ENCODE measurements around the gene ACADL. TPM values are rescaled to one million over a fixed set of nuclear protein-coding genes. Genes with fewer than 3 reads are reported as not detected.

ACADL gene
- total RNA-seq (not detected), total RNA-seq (0 to 0.04 (median 0) reads per million in 29 experiments)
- total RNA-seq (2013), result not detected

- WGBS (ENCODE audit: insufficient coverage), result 3% methylated on average over 63 of the region's 69 CpGs
- POLR2A ChIA-PET, result no interaction called here
- peaks cover 10 to 23% of the 10 kb centered on the region in 2 experiments for H3K27me3 ChIP-seq (replicated peaks in 1 of 2; ENCODE audit: control insufficient read depth in 2 of 2, extremely low read depth in 1 of 2, insufficient read depth in 2 of 2, low read length in 1 of 2)
- ATAC-seq (replicated peaks in 1 of 4), result peak in 1 of 4 experiments; percentile 33
- Mint-ChIP-seq H3K27ac (no peak within 1 kb of the TSS), H3K27me3 (peaks cover 54 to 64% of the 10 kb centered on the region in 2 donors), H3K4me1 (peaks cover 4 to 7% (median 7%) of the 10 kb centered on the region in 3 donors), H3K9me3 (no peaks in the 10 kb centered on the region), H3K4me3 (peak within 1 kb of the TSS in 1 of 3 donors; percentile 47), H3K36me3 (no peaks in the 10 kb centered on the region)
- H3K36me3 ChIP-seq (ENCODE audit: control insufficient read depth in 2 of 2, extremely low read depth in 1 of 2, insufficient read depth in 1 of 2, low read length in 1 of 2), result no peaks in the 10 kb centered on the region
- H3K4me1 ChIP-seq (ENCODE audit: control insufficient read depth in 1 of 2, extremely low read depth in 1 of 2, insufficient read depth in 2 of 2, low read length in 2 of 2), result peaks cover 0 to 9% of the 10 kb centered on the region in 2 experiments
- peak within 1 kb of the TSS in 1 of 2 donors; percentile 29 for H3K4me3 ChIP-seq (ENCODE audit: control insufficient read depth in 1 of 2, extremely low read depth in 1 of 2, low read length in 1 of 2)
- DNase-seq, result no peak
- CTCF ChIA-PET, result no interaction called here
- H3K9me3 ChIP-seq, result no peaks in the 10 kb centered on the region
- no peak within 1 kb of the TSS for H3K27ac ChIP-seq (ENCODE audit: low read length)
These were observed at the start of gene ACADL for GRCh38 chr2:210224941-210225672. Gene ACADL (minus strand): TSS chr2:210225447. CDS start chr2:210225263, 184 bp downstream.

DNA sequence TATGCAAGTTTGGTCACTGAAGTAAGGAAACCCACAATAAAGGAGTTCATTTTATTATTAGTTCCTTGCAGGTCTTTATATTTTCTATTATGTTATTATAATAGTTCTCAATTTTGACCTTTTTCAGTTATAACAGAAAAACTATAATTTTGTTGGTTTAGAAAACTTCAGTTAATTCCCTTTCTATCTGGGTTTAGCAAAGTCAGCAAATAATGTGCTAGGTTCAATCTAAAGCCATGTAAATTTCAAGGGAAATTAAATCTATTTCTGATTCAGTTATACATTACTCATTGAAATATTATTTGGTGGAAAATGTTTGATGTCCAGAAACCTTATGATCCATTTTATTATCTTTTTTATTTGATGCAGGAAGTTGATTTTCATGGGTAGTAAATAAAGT, 46.1 kb upstream of the ACADL start:
- H3K36me3 Mint-ChIP-seq, result no peaks in the 10 kb centered on the region
- H3K4me1 Mint-ChIP-seq, result no peaks in the 10 kb centered on the region
- POLR2A ChIA-PET, result no interaction called here

DNA sequence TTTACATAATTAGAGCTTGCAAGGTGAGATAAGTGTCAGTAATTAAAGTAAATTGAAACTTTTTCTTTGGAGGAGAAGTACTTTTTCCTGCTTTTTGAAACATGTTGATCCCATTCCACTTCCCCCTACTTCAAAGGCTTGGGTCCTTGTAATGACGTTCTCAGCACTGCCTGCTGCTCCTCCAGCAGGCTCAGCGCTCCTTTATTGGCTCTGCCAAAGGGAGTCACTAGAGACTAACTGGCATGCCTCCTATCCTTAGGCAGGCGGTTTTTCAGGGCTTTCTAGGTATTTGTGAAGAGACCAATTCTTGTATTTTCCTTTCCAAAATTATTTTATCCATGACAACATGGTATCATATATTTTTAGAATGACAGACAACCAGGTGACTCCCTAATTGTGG, 43.9 kb upstream of the ACADL start:
- ChIA-PET POLR2A (no interaction called here), CTCF (no interaction called here)
- Histone ChIP-seq H3K36me3 (ENCODE audit: control insufficient read depth in 2 of 2, extremely low read depth in 1 of 2, insufficient read depth in 1 of 2, low read length in 1 of 2) (no peaks in the 10 kb centered on the region), H3K27ac (ENCODE audit: low read length) (no peak overlapping the region), H3K27me3 (replicated peaks in 1 of 2; ENCODE audit: control insufficient read depth in 2 of 2, extremely low read depth in 1 of 2, insufficient read depth in 2 of 2, low read length in 1 of 2) (no peaks in the 10 kb centered on the region), H3K4me1 (ENCODE audit: control insufficient read depth in 1 of 2, extremely low read depth in 1 of 2, insufficient read depth in 2 of 2, low read length in 2 of 2) (no peaks in the 10 kb centered on the region), H3K4me3 (ENCODE audit: control insufficient read depth in 1 of 2, extremely low read depth in 1 of 2, low read length in 1 of 2) (no peak overlapping the region), H3K9me3 (no peaks in the 10 kb centered on the region)
- Mint-ChIP-seq H3K9me3 (no peaks in the 10 kb centered on the region), H3K27ac (no peak overlapping the region), H3K4me3 (no peak overlapping the region), H3K4me1 (no peaks in the 10 kb centered on the region), H3K36me3 (no peaks in the 10 kb centered on the region), H3K27me3 (peaks cover 6% of the 10 kb centered on the region in 2 donors)
- ATAC-seq (replicated peaks in 1 of 4), result no peak
- no peak for DNase-seq
- WGBS (ENCODE audit: insufficient coverage), result 8% methylated on average over 2 of the region's 3 CpGs

More for the DNA sequence above, 46.1 kb upstream of the ACADL start:
- Histone ChIP-seq H3K27ac (ENCODE audit: low read length) (no peak overlapping the region), H3K4me3 (ENCODE audit: control insufficient read depth in 1 of 2, extremely low read depth in 1 of 2, low read length in 1 of 2) (no peak overlapping the region), H3K36me3 (ENCODE audit: control insufficient read depth in 2 of 2, extremely low read depth in 1 of 2, insufficient read depth in 1 of 2, low read length in 1 of 2) (no peaks in the 10 kb centered on the region), H3K27me3 (replicated peaks in 1 of 2; ENCODE audit: control insufficient read depth in 2 of 2, extremely low read depth in 1 of 2, insufficient read depth in 2 of 2, low read length in 1 of 2) (no peaks in the 10 kb centered on the region), H3K9me3 (no peaks in the 10 kb centered on the region), H3K4me1 (ENCODE audit: control insufficient read depth in 1 of 2, extremely low read depth in 1 of 2, insufficient read depth in 2 of 2, low read length in 2 of 2) (no peaks in the 10 kb centered on the region)
- DNase-seq (no peak), ATAC-seq (replicated peaks in 1 of 4) (no peak)
- Mint-ChIP-seq H3K27me3 (peaks cover under 1 to 6% of the 10 kb centered on the region in 2 donors), H3K27ac (no peak overlapping the region), H3K4me3 (no peak overlapping the region), H3K9me3 (no peaks in the 10 kb centered on the region)
- CTCF ChIA-PET, result no interaction called here

DNA sequence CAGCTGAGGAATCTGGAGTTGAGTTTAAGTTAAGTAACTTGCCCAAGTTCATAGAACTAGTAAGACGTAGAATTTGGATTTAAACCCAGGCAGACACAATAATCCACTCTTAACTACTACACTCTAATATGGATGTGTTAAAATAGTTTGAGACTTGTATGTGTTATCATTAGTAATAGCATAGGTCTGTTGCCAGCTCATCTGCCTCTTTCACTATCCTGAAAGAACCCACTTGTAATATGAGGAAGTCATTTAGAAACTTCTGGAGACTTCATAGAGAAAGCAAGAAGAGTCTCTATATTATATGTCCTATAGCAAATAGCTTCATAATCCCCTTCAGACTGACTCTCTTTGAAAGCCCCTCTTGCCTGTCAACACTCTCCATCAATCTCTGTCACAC, 43.0 kb upstream of the ACADL start:
- POLR2A ChIA-PET, result no interaction called here
- peaks cover 6% of the 10 kb centered on the region in 2 donors for H3K27me3 Mint-ChIP-seq
- WGBS (ENCODE audit: insufficient coverage), result no CpG with 5 or more reads among the region's 1 CpG

GRCh38 chr2:210267698-210268097, 42.5 kb upstream of the ACADL start:
- no peaks in the 10 kb centered on the region for H3K36me3 Mint-ChIP-seq

More for the DNA sequence above, 43.0 kb upstream of the ACADL start:
- no peaks in the 10 kb centered on the region for H3K4me1 Mint-ChIP-seq
- no peaks in the 10 kb centered on the region for H3K9me3 Mint-ChIP-seq
- no peak overlapping the region for H3K4me3 Mint-ChIP-seq
- no peak overlapping the region for H3K4me3 ChIP-seq (ENCODE audit: control insufficient read depth in 1 of 2, extremely low read depth in 1 of 2, low read length in 1 of 2)
- DNase-seq (no peak), ATAC-seq (replicated peaks in 1 of 4) (no peak)
- no peaks in the 10 kb centered on the region for H3K4me1 ChIP-seq (ENCODE audit: control insufficient read depth in 1 of 2, extremely low read depth in 1 of 2, insufficient read depth in 2 of 2, low read length in 2 of 2)
- no peaks in the 10 kb centered on the region for H3K9me3 ChIP-seq
- no peak overlapping the region for H3K27ac Mint-ChIP-seq
- H3K36me3 ChIP-seq (ENCODE audit: control insufficient read depth in 2 of 2, extremely low read depth in 1 of 2, insufficient read depth in 1 of 2, low read length in 1 of 2), result no peaks in the 10 kb centered on the region
- CTCF ChIA-PET, result no interaction called here
- no peak overlapping the region for H3K27ac ChIP-seq (ENCODE audit: low read length)
- no peaks in the 10 kb centered on the region for H3K27me3 ChIP-seq (replicated peaks in 1 of 2; ENCODE audit: control insufficient read depth in 2 of 2, extremely low read depth in 1 of 2, insufficient read depth in 2 of 2, low read length in 1 of 2)
- H3K36me3 Mint-ChIP-seq, result no peaks in the 10 kb centered on the region

GRCh38 chr2:210264282-210264681, 39.0 kb upstream of the ACADL start:
- ChIA-PET POLR2A (no interaction called here), CTCF (no interaction called here)
- H3K4me3 Mint-ChIP-seq, result no peak overlapping the region
- H3K36me3 Mint-ChIP-seq, result no peaks in the 10 kb centered on the region
- WGBS (ENCODE audit: insufficient coverage), result 80% methylated on average over 1 of the region's 1 CpG
- no peak for DNase-seq
- ATAC-seq (replicated peaks in 1 of 4), result no peak
- no peaks in the 10 kb centered on the region for H3K27me3 ChIP-seq (replicated peaks in 1 of 2; ENCODE audit: control insufficient read depth in 2 of 2, extremely low read depth in 1 of 2, insufficient read depth in 2 of 2, low read length in 1 of 2)
- no peaks in the 10 kb centered on the region for H3K9me3 Mint-ChIP-seq
- H3K4me3 ChIP-seq (ENCODE audit: control insufficient read depth in 1 of 2, extremely low read depth in 1 of 2, low read length in 1 of 2), result no peak overlapping the region
- H3K27ac ChIP-seq (ENCODE audit: low read length), result no peak overlapping the region
- H3K27me3 Mint-ChIP-seq, result peaks cover 4 to 9% of the 10 kb centered on the region in 2 donors
- no peaks in the 10 kb centered on the region for H3K9me3 ChIP-seq
- H3K4me1 Mint-ChIP-seq, result no peaks in the 10 kb centered on the region
- H3K27ac Mint-ChIP-seq, result no peak overlapping the region
- H3K36me3 ChIP-seq (ENCODE audit: control insufficient read depth in 2 of 2, extremely low read depth in 1 of 2, insufficient read depth in 1 of 2, low read length in 1 of 2), result no peaks in the 10 kb centered on the region
- no peaks in the 10 kb centered on the region for H3K4me1 ChIP-seq (ENCODE audit: control insufficient read depth in 1 of 2, extremely low read depth in 1 of 2, insufficient read depth in 2 of 2, low read length in 2 of 2)

More at GRCh38 chr2:210267698-210268097, 42.5 kb upstream of the ACADL start:
- no peak overlapping the region for H3K4me3 ChIP-seq (ENCODE audit: control insufficient read depth in 1 of 2, extremely low read depth in 1 of 2, low read length in 1 of 2)
- H3K36me3 ChIP-seq (ENCODE audit: control insufficient read depth in 2 of 2, extremely low read depth in 1 of 2, insufficient read depth in 1 of 2, low read length in 1 of 2), result no peaks in the 10 kb centered on the region
- Mint-ChIP-seq H3K9me3 (no peaks in the 10 kb centered on the region), H3K4me1 (no peaks in the 10 kb centered on the region), H3K27ac (no peak overlapping the region), H3K27me3 (peaks cover 6% of the 10 kb centered on the region in 2 donors), H3K4me3 (no peak overlapping the region)
- no peak overlapping the region for H3K27ac ChIP-seq (ENCODE audit: low read length)
- CTCF ChIA-PET, result interaction anchor here in 1 of 2 donors (1.1 kb wide), 1 partner anchor 18 kb away, joined by 4 read pairs; no protein-coding TSS in a partner anchor
- H3K4me1 ChIP-seq (ENCODE audit: control insufficient read depth in 1 of 2, extremely low read depth in 1 of 2, insufficient read depth in 2 of 2, low read length in 2 of 2), result no peaks in the 10 kb centered on the region
- POLR2A ChIA-PET, result no interaction called here
- no peak for ATAC-seq (replicated peaks in 1 of 4)
- no CpG with 5 or more reads among the region's 1 CpG for WGBS (ENCODE audit: insufficient coverage)
- H3K9me3 ChIP-seq, result no peaks in the 10 kb centered on the region
- no peak for DNase-seq
- no peaks in the 10 kb centered on the region for H3K27me3 ChIP-seq (replicated peaks in 1 of 2; ENCODE audit: control insufficient read depth in 2 of 2, extremely low read depth in 1 of 2, insufficient read depth in 2 of 2, low read length in 1 of 2)

Measured in T-cell (primary cell).